OCI-M1 (cell line): ENCODE measurements around the gene ZAR1L.

Experiments used
- DNase-seq: peaks from one replicate; lab custom pipeline; 2025; lab: John Stamatoyannopoulos, UW

ZAR1L gene

DNA sequence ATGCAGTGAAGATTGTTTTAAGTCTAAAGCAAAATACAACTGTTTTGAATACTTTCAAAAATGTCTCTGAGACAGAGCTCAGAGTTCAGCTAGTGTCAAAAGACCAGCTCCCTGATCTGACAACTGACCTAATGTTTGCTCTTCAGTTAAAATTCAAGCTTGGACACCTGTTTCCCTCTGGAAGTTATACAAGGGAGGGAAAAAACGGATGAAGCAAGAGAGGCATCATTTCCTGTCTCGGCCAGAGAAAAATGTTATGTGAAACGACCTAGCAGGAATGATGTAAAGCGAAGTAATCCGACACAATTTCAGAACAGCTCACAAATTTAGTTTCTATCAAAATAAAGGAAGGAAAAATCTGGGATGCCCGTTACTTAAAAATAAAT lies 59.4 kb downstream of the ZAR1L start:
- DNase-seq, result no peak

DNA sequence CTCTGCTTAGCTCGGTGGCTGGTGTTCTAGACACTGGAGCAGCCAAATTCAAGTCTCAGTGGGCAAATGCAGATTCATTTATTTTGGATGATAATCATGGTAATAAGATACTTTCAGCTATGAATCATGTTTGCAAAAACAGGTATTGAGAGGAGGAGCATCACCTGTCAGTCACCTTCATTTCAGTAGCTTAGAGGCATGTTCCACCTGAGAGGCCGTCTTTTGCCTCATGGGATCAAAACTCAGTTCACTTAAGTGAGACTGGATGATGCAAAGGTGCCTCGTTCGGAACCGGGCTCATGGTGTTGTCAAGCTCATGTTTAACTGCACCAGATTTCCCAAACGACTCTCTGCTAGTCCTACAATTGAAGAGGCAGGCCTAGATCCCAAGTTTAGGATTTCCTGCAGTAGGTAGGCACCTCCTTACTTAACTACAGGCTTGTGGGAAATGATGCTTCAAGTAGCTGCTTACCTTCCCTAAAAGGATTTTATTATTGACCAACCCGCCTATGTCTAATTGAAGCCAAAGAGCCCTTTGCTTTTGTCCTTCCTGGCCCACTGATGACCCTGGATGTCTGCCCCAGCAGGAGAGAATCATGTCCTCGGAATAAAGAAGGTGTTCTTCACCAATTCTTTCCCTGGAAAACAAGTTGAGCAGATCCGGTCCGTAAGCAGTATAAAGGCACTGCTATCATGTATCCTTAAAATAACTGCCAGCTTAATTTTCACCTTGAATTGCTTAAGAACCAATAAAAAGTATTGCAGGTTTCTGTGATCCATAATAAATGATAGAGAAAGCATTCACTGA lies 60.0 kb downstream of the ZAR1L start:
- DNase-seq, result no peak

DNA sequence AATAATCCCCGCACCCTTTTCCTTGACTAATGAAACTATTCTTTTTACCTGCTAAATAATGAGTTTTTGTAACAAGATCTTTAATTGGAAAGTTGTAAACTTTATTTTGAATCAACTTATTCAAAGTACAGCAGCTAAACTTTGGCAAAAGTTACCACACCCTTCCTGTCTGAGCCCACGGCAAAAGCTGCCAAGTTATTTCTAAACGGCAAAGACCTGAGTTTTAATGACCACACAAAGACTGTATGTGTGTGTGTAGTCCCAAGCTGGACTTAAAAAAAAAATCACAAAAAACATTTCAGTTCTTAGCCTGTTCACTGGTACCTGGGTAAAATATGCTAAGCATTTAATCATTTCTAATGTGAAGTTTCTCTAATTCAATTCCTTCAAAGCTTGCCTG lies 60.7 kb downstream of the ZAR1L start:
- no peak for DNase-seq

DNA sequence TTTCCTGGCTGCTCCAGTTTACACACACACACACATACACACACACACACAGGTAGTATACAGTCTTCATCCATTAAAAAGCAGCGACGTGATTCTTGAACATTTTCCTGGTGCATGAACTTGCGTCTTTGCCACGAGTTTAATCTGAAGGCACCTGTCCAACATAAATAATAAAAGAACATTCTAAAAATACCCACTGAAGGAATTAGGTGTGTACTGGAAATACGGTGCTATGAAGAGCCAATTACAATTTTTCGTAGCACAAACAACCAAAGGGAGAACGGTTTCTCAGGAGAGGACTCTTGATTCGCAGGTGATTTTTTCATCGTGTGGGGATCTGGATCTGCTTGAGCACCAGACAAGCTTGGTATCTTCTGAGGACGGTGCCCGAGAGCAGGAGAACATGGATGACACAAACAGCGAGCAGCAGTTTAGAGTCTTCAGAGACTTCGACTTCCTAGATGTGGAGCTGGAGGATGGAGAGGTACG lies 61.2 kb downstream of the ZAR1L start:
- no peak for DNase-seq
